PC-9 (cell line): ENCODE results near the gene CDKN1C. TPM values are rescaled to one million over a fixed set of nuclear protein-coding genes. Genes with fewer than 3 reads are reported as not detected.

Experiments
- BruUV-seq: library from RNA; stranded (reverse); fragments of 400-500 nt; replicated peaks from 2 replicates; lab custom pipeline; 2021; lab: Mats Ljungman, UMichigan
- CTCF ChIA-PET: fragments of 300-600 bp; sonication (Branson Sonifier 250); formaldehyde crosslinking; loops from one replicate; lab custom pipeline; 2022; ENCODE audit warnings: antibody characterized with exemption; lab: Charles Lee
- POLR2A ChIA-PET: fragments of 300-600 bp; sonication (Branson Sonifier 250); formaldehyde crosslinking; loops from one replicate; lab custom pipeline; 2022; ENCODE audit warnings: antibody characterized with exemption; ENCODE audit not compliant: unreplicated experiment; lab: Charles Lee
- DNase-seq, 2 experiments: peaks; one replicate each; pipeline versions ENCODE4 v3.0.0 to v3.0.0-alpha.2; 2015 to 2022; ENCODE audit warnings: mixed read lengths in 1 of 2
- H2AFZ ChIP-seq: fragments of 200-600 bp; sonication (generic); 2 replicates; pipeline ENCODE4 v1.8.1; 2017; ENCODE audit warnings: antibody characterized with exemption
- H3F3A ChIP-seq: fragments of 200-600 bp; sonication (generic); 2 replicates; pipeline ENCODE4 v1.8.1; 2017; ENCODE audit warnings: antibody characterized with exemption, mild to moderate bottlenecking, low read depth; ENCODE audit not compliant: insufficient read depth
- H3K27ac ChIP-seq: fragments of 200-600 bp; sonication (generic); 2 replicates; pipeline ENCODE4 v1.6.1; 2016; ENCODE audit warnings: mixed run types
- H3K27me3 ChIP-seq: fragments of 200-600 bp; sonication (generic); 2 replicates; pipeline ENCODE4 v1.6.1; 2016; ENCODE audit warnings: low read depth, mixed run types; ENCODE audit not compliant: insufficient read depth
- H3K36me3 ChIP-seq: fragments of 200-600 bp; sonication (generic); 2 replicates; pipeline ENCODE4 v1.6.1; 2016; ENCODE audit warnings: low read depth, mixed run types
- H3K4me1 ChIP-seq: fragments of 200-600 bp; sonication (generic); replicated peaks from 2 replicates; pipeline ENCODE4 v1.6.1; 2016; ENCODE audit warnings: mixed run types; ENCODE audit not compliant: insufficient read depth
- H3K4me2 ChIP-seq: fragments of 200-600 bp; sonication (generic); 2 replicates; pipeline ENCODE4 v1.6.1; 2017; ENCODE audit warnings: mixed run types
- H3K4me3 ChIP-seq: fragments of 200-600 bp; sonication (generic); 2 replicates; pipeline ENCODE4 v1.6.1; 2016; ENCODE audit warnings: mixed run types
- H3K79me2 ChIP-seq: fragments of 200-600 bp; sonication (generic); 2 replicates; pipeline ENCODE4 v1.6.1; 2017; ENCODE audit warnings: low read depth, mixed run types
- H3K9me2 ChIP-seq: fragments of 200-600 bp; sonication (generic); 2 replicates; pipeline ENCODE4 v1.8.1; 2017; ENCODE audit warnings: mild to moderate bottlenecking; ENCODE audit not compliant: insufficient read depth
- H3K9me3 ChIP-seq: fragments of 200-600 bp; sonication (generic); 2 replicates; pipeline ENCODE4 v1.8.1; 2016; ENCODE audit warnings: low read depth; ENCODE audit not compliant: insufficient read depth
- H4K20me1 ChIP-seq: fragments of 200-600 bp; sonication (generic); 2 replicates; pipeline ENCODE4 v1.8.1; 2017; ENCODE audit not compliant: insufficient read depth
- CTCF ChIP-seq: fragments of 200-600 bp; sonication (generic); conservative IDR thresholded peaks from 2 replicates; pipeline ENCODE4 v1.6.1; 2017; ENCODE audit warnings: mixed run types, antibody characterized with exemption, mild to moderate bottlenecking, moderate library complexity
- EZH2 ChIP-seq: fragments of 200-600 bp; sonication (generic); IDR thresholded peaks from 2 replicates; pipeline ENCODE4 v1.8.0; 2017; ENCODE audit warnings: antibody characterized with exemption, low read depth
- intact Hi-C: fragments of 100-400 bp; cut with micrococcal nuclease; formaldehyde crosslinking; loops from one replicate; pipeline ENCODE4 v1.10.0; 2022; ENCODE audit not compliant: unreplicated experiment
- total RNA-seq: library from RNA; stranded (reverse); gene quantifications from 2 replicates; pipeline ENCODE4 v1.2.3, GENCODE V29; 2021

CDKN1C gene
- total RNA-seq, 1 experiment from 2014 or later, result 5.1 TPM

GRCh38 chr11:2867722-2868505, 17.7 kb downstream of the CDKN1C start:
- CTCF ChIA-PET, result no interaction called here
- BruUV-seq, result no TSS peak
- DNase-seq, result no peak

GRCh38 chr11:2867142-2867541, 18.4 kb downstream of the CDKN1C start:
- TF ChIP-seq CTCF (no peak), EZH2 (no peak)
- H3K4me3 ChIP-seq, result no peak overlapping the region
- no peaks in the 10 kb centered on the region for H3K36me3 ChIP-seq
- H3K4me2 ChIP-seq, result no peak overlapping the region
- no peak overlapping the region for H2AFZ ChIP-seq
- no peaks in the 10 kb centered on the region for H3F3A ChIP-seq
- no peak for DNase-seq
- no peaks in the 10 kb centered on the region for H3K27me3 ChIP-seq
- H4K20me1 ChIP-seq, result no peaks in the 10 kb centered on the region
- ChIA-PET POLR2A (no interaction called here), CTCF (no interaction called here)
- intact Hi-C loops, result no loop called here
- no peaks in the 10 kb centered on the region for H3K4me1 ChIP-seq
- no TSS peak for BruUV-seq
- no peaks in the 10 kb centered on the region for H3K9me3 ChIP-seq
- H3K27ac ChIP-seq, result no peak overlapping the region
- no peaks in the 10 kb centered on the region for H3K79me2 ChIP-seq
- no peaks in the 10 kb centered on the region for H3K9me2 ChIP-seq

More at GRCh38 chr11:2867722-2868505, 17.7 kb downstream of the CDKN1C start:
- Histone ChIP-seq H3K4me2 (no peak overlapping the region), H3K79me2 (no peaks in the 10 kb centered on the region), H4K20me1 (no peaks in the 10 kb centered on the region), H3K27me3 (no peaks in the 10 kb centered on the region), H3F3A (no peaks in the 10 kb centered on the region), H3K27ac (no peak overlapping the region), H3K4me3 (no peak overlapping the region), H3K4me1 (no peaks in the 10 kb centered on the region), H3K9me3 (no peaks in the 10 kb centered on the region), H3K36me3 (no peaks in the 10 kb centered on the region), H2AFZ (no peak overlapping the region), H3K9me2 (no peaks in the 10 kb centered on the region)
- TF ChIP-seq CTCF, result no peak
- TF ChIP-seq EZH2, result no peak
- intact Hi-C loops, result no loop called here
- POLR2A ChIA-PET, result no interaction called here

- Histone ChIP-seq H4K20me1 (no peaks in the 10 kb centered on the region), H3K9me3 (no peaks in the 10 kb centered on the region), H2AFZ (no peak overlapping the region), H3F3A (no peaks in the 10 kb centered on the region), H3K4me2 (no peak overlapping the region), H3K36me3 (no peaks in the 10 kb centered on the region), H3K27ac (no peak overlapping the region), H3K79me2 (no peaks in the 10 kb centered on the region), H3K27me3 (no peaks in the 10 kb centered on the region), H3K9me2 (no peaks in the 10 kb centered on the region), H3K4me3 (no peak overlapping the region), H3K4me1 (0 out of 2 replicates have a peak, but pooled peaks cover under 1% of the 10 kb centered on the region)
- ChIA-PET CTCF (no interaction called here), POLR2A (no interaction called here)
- no TSS peak for BruUV-seq
- DNase-seq, result no peak
- no peak for TF ChIP-seq CTCF
- no peak for TF ChIP-seq EZH2
- intact Hi-C loops, result no loop called here
Observed at GRCh38 chr11:2865922-2866577, 19.5 kb downstream of the CDKN1C start.
